Dermis microvascular lymphatic vessel endothelial cell (primary cell): ENCODE data around the gene CAPN3. TPM values are rescaled to one million over a fixed set of nuclear protein-coding genes. Genes with fewer than 3 reads are reported as not detected.

Experiments used
- DNase-seq, 2 donors: peaks; one replicate each; pipeline versions ENCODE4 v3.0.0 to v3.0.0-alpha.2; 2010; ENCODE audit warnings: low read depth in 2 of 2
- total RNA-seq: library from RNA; depleted of rRNA; stranded (reverse); fragments of >200 nt; gene quantifications from 2 replicates; pipeline ENCODE4 v1.2.1, GENCODE V29; 2014

The CAPN3 gene
- total RNA-seq, 1 donor from 2014 or later: 0.13 TPM

GRCh38 chr15:42453826-42454225 is 94.5 kb downstream of the CAPN3 start:
- DNase-seq: no peak

- no peak for DNase-seq
These were observed 97.2 kb downstream of the CAPN3 start for GRCh38 chr15:42456531-42456930.

DNA sequence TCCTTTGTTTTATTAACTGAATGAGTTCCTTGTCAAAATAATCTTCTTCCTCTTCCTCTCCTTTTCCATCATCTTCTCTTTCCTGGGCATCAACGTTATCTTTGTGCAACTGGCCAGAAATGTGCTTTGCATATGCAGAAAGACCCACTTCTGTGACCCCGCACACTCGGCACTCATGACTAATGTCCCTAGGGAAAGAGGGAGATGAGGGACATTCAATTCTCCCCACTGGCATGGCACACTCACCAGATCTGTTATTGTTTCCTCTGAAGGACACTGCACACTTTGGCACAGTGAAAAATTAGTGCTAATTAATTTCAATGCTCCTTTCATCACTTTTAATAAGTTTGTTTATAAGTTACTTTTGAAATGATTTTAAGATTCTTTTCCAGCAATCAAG is 97.7 kb downstream of the CAPN3 start:
- DNase-seq: peak in 1 of 2 donors; percentile 59

GRCh38 chr15:42457445-42458442 is 98.4 kb downstream of the CAPN3 start:
- DNase-seq: peak; percentile 67 to 81

GRCh38 chr15:42461261-42461660 is 102.0 kb downstream of the CAPN3 start:
- DNase-seq: no peak

Other genes with a start within 250 kb of the CAPN3 start
- gene PLA2G4F, start 202.9 kb upstream of the CAPN3 start, total RNA-seq: not detected in 2 replicates
- gene VPS39, start 151.2 kb upstream of the CAPN3 start, total RNA-seq: 25.0 and 37.2 TPM in 2 replicates
- 9.5 and 11.5 TPM in 2 replicates for gene GANC, start 86.3 kb upstream of the CAPN3 start, total RNA-seq
- 45.3 and 55.1 TPM in 2 replicates for gene TMEM87A, start 86.1 kb upstream of the CAPN3 start, total RNA-seq
- 30.5 and 30.6 TPM in 2 replicates for gene ZNF106, start 131.6 kb downstream of the CAPN3 start, total RNA-seq
- 149 and 154 TPM in 2 replicates for gene SNAP23, start 136.1 kb downstream of the CAPN3 start, total RNA-seq
- gene LRRC57, start 189.3 kb downstream of the CAPN3 start, total RNA-seq: 12.2 and 16.6 TPM in 2 replicates
- gene HAUS2, start 189.3 kb downstream of the CAPN3 start, total RNA-seq: 18.1 and 26.8 TPM in 2 replicates
- gene STARD9, start 216.1 kb downstream of the CAPN3 start, total RNA-seq: 4.0 and 8.0 TPM in 2 replicates